Measurements from ENCODE around the gene IKZF5.

IKZF5 gene

GRCh38 chr10:123031124-123031523 lies 22.5 kb upstream of the IKZF5 start:
- Mint-ChIP-seq H3K27ac (no peak overlapping the region), H3K9me3 (no peaks in the 10 kb centered on the region), H3K36me3 (ENCODE audit: low read depth) (peaks cover 12% of the 10 kb centered on the region), H3K27me3 (ENCODE audit: low read depth, poor library complexity) (peaks cover 5% of the 10 kb centered on the region), H3K4me3 (no peak overlapping the region), H3K4me1 (no peaks in the 10 kb centered on the region)
- TF ChIP-seq CTCF (IDR thresholded peaks at IDR 0.05), result no peak
- no peak for DNase-seq

- Mint-ChIP-seq H3K9me3 (no peaks in the 10 kb centered on the region), H3K27me3 (ENCODE audit: low read depth, poor library complexity) (no peaks in the 10 kb centered on the region), H3K4me3 (no peak overlapping the region), H3K4me1 (peaks cover 4% of the 10 kb centered on the region), H3K27ac (no peak overlapping the region), H3K36me3 (ENCODE audit: low read depth) (no peaks in the 10 kb centered on the region)
- no peak for TF ChIP-seq CTCF (IDR thresholded peaks at IDR 0.05)
- DNase-seq, result no peak
Measured at GRCh38 chr10:123027861-123028260, 19.3 kb upstream of the IKZF5 start.

GRCh38 chr10:123026302-123026701 lies 17.7 kb upstream of the IKZF5 start:
- H3K4me3 Mint-ChIP-seq, result no peak overlapping the region
- H3K9me3 Mint-ChIP-seq, result no peaks in the 10 kb centered on the region
- no peaks in the 10 kb centered on the region for H3K36me3 Mint-ChIP-seq (ENCODE audit: low read depth)
- peaks cover 4% of the 10 kb centered on the region for H3K4me1 Mint-ChIP-seq
- no peak for TF ChIP-seq CTCF (IDR thresholded peaks at IDR 0.05)
- no peak for DNase-seq
- no peak overlapping the region for H3K27ac Mint-ChIP-seq
- peaks cover 3% of the 10 kb centered on the region for H3K27me3 Mint-ChIP-seq (ENCODE audit: low read depth, poor library complexity)

DNA sequence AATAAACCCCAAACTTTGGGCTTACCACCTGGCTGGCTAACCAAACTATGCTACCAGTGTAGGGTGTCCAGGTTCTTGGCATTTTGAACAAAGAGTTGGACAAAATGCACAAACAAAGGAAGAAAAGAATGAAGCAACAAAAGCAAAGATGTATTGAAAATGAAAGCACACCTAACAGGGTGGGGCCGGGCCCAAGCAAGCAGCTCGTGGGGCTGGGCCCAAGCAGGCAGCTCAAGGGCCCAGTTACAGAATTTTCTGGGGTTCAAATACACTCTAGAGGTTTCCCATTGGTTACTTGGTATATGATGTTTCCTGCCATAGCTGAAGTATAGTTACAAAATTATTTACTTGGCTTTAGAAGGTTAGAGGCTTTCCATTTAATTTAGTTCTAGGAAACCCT lies 15.9 kb upstream of the IKZF5 start:
- no peaks in the 10 kb centered on the region for H3K9me3 Mint-ChIP-seq
- no peak overlapping the region for H3K27ac Mint-ChIP-seq
- no peak for DNase-seq
- H3K27me3 Mint-ChIP-seq (ENCODE audit: low read depth, poor library complexity), result peaks cover 6% of the 10 kb centered on the region
- H3K36me3 Mint-ChIP-seq (ENCODE audit: low read depth), result no peaks in the 10 kb centered on the region
- peaks cover 4% of the 10 kb centered on the region for H3K4me1 Mint-ChIP-seq
- H3K4me3 Mint-ChIP-seq, result no peak overlapping the region
- no peak for TF ChIP-seq CTCF (IDR thresholded peaks at IDR 0.05)

GRCh38 chr10:123021517-123021916 lies 12.9 kb upstream of the IKZF5 start:
- no peak overlapping the region for H3K27ac Mint-ChIP-seq
- H3K36me3 Mint-ChIP-seq (ENCODE audit: low read depth), result peaks cover 10% of the 10 kb centered on the region
- H3K27me3 Mint-ChIP-seq (ENCODE audit: low read depth, poor library complexity), result peaks cover 6% of the 10 kb centered on the region
- peaks cover 7% of the 10 kb centered on the region for H3K9me3 Mint-ChIP-seq
- H3K4me3 Mint-ChIP-seq, result no peak overlapping the region
- no peak for DNase-seq
- TF ChIP-seq CTCF (IDR thresholded peaks at IDR 0.05), result peak; percentile 19
- H3K4me1 Mint-ChIP-seq, result peaks cover 4% of the 10 kb centered on the region

DNA sequence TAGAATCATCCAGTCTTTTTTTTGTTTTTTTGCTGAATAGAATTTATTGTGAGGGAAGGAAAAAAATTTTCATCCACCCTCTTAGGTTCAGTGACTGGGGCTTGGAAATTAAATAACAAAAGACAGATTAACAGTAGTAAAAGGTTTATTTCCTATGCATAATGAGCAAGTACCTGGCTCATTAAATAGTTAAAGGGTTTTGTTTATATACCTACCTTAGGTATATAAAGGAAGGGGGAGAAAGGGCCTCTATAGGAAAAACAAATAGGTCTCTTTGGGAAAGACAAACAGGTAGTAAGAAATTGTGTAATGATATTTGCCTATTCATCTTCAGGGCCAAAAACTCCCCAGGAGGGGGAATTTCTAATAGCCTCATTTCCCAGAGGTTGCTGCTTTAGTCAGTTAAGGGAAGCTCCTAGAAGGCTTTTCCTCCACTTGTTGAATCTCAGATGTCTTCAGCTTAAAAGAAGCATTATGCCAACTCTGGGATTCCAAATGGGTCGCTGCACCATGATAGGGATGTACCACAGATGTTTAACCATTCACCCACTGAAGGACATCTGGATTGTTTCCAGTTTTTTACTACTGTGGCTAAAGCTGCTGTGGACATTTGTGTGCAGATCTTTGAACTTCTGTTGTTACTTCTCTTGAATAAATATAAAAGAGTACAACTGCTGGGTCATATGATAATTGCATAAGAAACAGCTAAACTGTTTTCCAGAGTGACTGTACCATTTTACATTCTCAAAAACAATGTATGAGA lies 11.5 kb upstream of the IKZF5 start:
- no peak for DNase-seq
- Mint-ChIP-seq H3K4me3 (no peak overlapping the region), H3K36me3 (ENCODE audit: low read depth) (peaks cover 10% of the 10 kb centered on the region), H3K9me3 (peaks cover 7% of the 10 kb centered on the region), H3K27ac (no peak overlapping the region), H3K4me1 (peaks cover 4% of the 10 kb centered on the region), H3K27me3 (ENCODE audit: low read depth, poor library complexity) (peaks cover 9% of the 10 kb centered on the region)
- no peak for TF ChIP-seq CTCF (IDR thresholded peaks at IDR 0.05)

Measured in nephron progenitor cell (in vitro differentiated cells).